GM21717 (cell line): ENCODE data around the gene IL3RA.
A peak's percentile ranks its signal among the peaks of the same experiment; 100 is the strongest.

Experiments
- ATAC-seq: cut with Tn5 transposase; IDR thresholded peaks from one replicate; pipeline ENCODE4 v1.9.1; 2021; ENCODE audit warnings: mild to moderate bottlenecking, moderate library complexity; ENCODE audit not compliant: unreplicated experiment

The IL3RA gene

GRCh38 chrX:1380672-1381233 is 44.2 kb downstream of the IL3RA start:
- ATAC-seq, result no peak

GRCh38 chrX:1384658-1385252 is 48.2 kb downstream of the IL3RA start:
- ATAC-seq, result no peak

GRCh38 chrX:1385253-1386223 is 49.0 kb downstream of the IL3RA start:
- no peak for ATAC-seq

- ATAC-seq, result no peak
Observed at GRCh38 chrX:1386338-1387127, 49.9 kb downstream of the IL3RA start.

GRCh38 chrX:1387141-1387776 is 50.7 kb downstream of the IL3RA start:
- ATAC-seq, result no peak

- no peak for ATAC-seq
Observed at GRCh38 chrX:1388651-1389050, 52.1 kb downstream of the IL3RA start.

- ATAC-seq, result no peak
Observed at GRCh38 chrX:1389181-1389992, 52.8 kb downstream of the IL3RA start.

GRCh38 chrX:1389993-1390285 is 53.4 kb downstream of the IL3RA start:
- ATAC-seq, result no peak

- ATAC-seq, result no peak
Observed at GRCh38 chrX:1390621-1391369, 54.2 kb downstream of the IL3RA start.

- ATAC-seq, result no peak
Observed at GRCh38 chrX:1391370-1391706, 54.8 kb downstream of the IL3RA start.

GRCh38 chrX:1391707-1392375 is 55.3 kb downstream of the IL3RA start, which contains the start of gene SLC25A6:
Gene SLC25A6 (minus strand): TSS chrX:1392113. CDS start chrX:1392009, 104 bp downstream.
- ATAC-seq, result peak; percentile 93

GRCh38 chrX:1392376-1393068 is 55.9 kb downstream of the IL3RA start:
- ATAC-seq, result peak; percentile 25

- ATAC-seq, result no peak
Observed at GRCh38 chrX:1393871-1394615, 57.5 kb downstream of the IL3RA start.

GRCh38 chrX:1394731-1395501 is 58.3 kb downstream of the IL3RA start:
- ATAC-seq, result no peak

GRCh38 chrX:1395646-1396216 is 59.1 kb downstream of the IL3RA start:
- ATAC-seq, result no peak

GRCh38 chrX:1397001-1397400 is 60.4 kb downstream of the IL3RA start:
- ATAC-seq, result no peak
